ENCODE results near the gene GYPC.
"Not testable (repeated sequence)": the region's sequence is repeated elsewhere in the genome, so short reads cannot be mapped to it uniquely, and the experiment has no call there.

GYPC gene

GRCh38 chr2:126678269-126679065 lies 22.5 kb downstream of the GYPC start:
- no peaks in the 10 kb centered on the region for H3K36me3 ChIP-seq (ENCODE audit: control insufficient read depth, insufficient read depth, low read length)
- H3K4me3 ChIP-seq (ENCODE audit: low read length): no peak overlapping the region
- H3K27me3 ChIP-seq (ENCODE audit: control insufficient read depth, insufficient read depth, low read length): no peaks in the 10 kb centered on the region
- no peak overlapping the region for H3K27ac ChIP-seq (ENCODE audit: low read depth, low read length)
- H3K4me1 ChIP-seq (ENCODE audit: control insufficient read depth, insufficient read depth, low read length): no peaks in the 10 kb centered on the region
- H3K9ac ChIP-seq (ENCODE audit: low read length): no peak overlapping the region

GRCh38 chr2:126679094-126679713 lies 23.2 kb downstream of the GYPC start:
- Histone ChIP-seq H3K27ac (ENCODE audit: low read depth, low read length) (no peak overlapping the region), H3K36me3 (ENCODE audit: control insufficient read depth, insufficient read depth, low read length) (no peaks in the 10 kb centered on the region), H3K4me1 (ENCODE audit: control insufficient read depth, insufficient read depth, low read length) (no peaks in the 10 kb centered on the region), H3K27me3 (ENCODE audit: control insufficient read depth, insufficient read depth, low read length) (no peaks in the 10 kb centered on the region), H3K4me3 (ENCODE audit: low read length) (no peak overlapping the region), H3K9ac (ENCODE audit: low read length) (no peak overlapping the region)

- no peaks in the 10 kb centered on the region for H3K4me1 ChIP-seq (ENCODE audit: control insufficient read depth, insufficient read depth, low read length)
- no peaks in the 10 kb centered on the region for H3K27me3 ChIP-seq (ENCODE audit: control insufficient read depth, insufficient read depth, low read length)
- no peak overlapping the region for H3K4me3 ChIP-seq (ENCODE audit: low read length)
- no peak overlapping the region for H3K9ac ChIP-seq (ENCODE audit: low read length)
- no peak overlapping the region for H3K27ac ChIP-seq (ENCODE audit: low read depth, low read length)
- no peaks in the 10 kb centered on the region for H3K36me3 ChIP-seq (ENCODE audit: control insufficient read depth, insufficient read depth, low read length)
Measured at GRCh38 chr2:126681505-126681904, 25.5 kb downstream of the GYPC start.

- Histone ChIP-seq H3K27ac (ENCODE audit: low read depth, low read length) (no peak overlapping the region), H3K9ac (ENCODE audit: low read length) (no peak overlapping the region), H3K4me3 (ENCODE audit: low read length) (no peak overlapping the region), H3K4me1 (ENCODE audit: control insufficient read depth, insufficient read depth, low read length) (no peaks in the 10 kb centered on the region), H3K27me3 (ENCODE audit: control insufficient read depth, insufficient read depth, low read length) (no peaks in the 10 kb centered on the region), H3K36me3 (ENCODE audit: control insufficient read depth, insufficient read depth, low read length) (peaks cover 2% of the 10 kb centered on the region)
Measured at GRCh38 chr2:126685629-126686028, 29.7 kb downstream of the GYPC start.

GRCh38 chr2:126686286-126686685 lies 30.3 kb downstream of the GYPC start:
- Histone ChIP-seq H3K9ac (ENCODE audit: low read length) (no peak overlapping the region), H3K27ac (ENCODE audit: low read depth, low read length) (no peak overlapping the region), H3K4me1 (ENCODE audit: control insufficient read depth, insufficient read depth, low read length) (no peaks in the 10 kb centered on the region), H3K4me3 (ENCODE audit: low read length) (no peak overlapping the region), H3K27me3 (ENCODE audit: control insufficient read depth, insufficient read depth, low read length) (no peaks in the 10 kb centered on the region), H3K36me3 (ENCODE audit: control insufficient read depth, insufficient read depth, low read length) (peaks cover 2% of the 10 kb centered on the region)

- Histone ChIP-seq H3K27me3 (ENCODE audit: control insufficient read depth, insufficient read depth, low read length) (no peaks in the 10 kb centered on the region), H3K36me3 (ENCODE audit: control insufficient read depth, insufficient read depth, low read length) (peaks cover 2% of the 10 kb centered on the region), H3K4me3 (ENCODE audit: low read length) (no peak overlapping the region), H3K4me1 (ENCODE audit: control insufficient read depth, insufficient read depth, low read length) (no peaks in the 10 kb centered on the region), H3K9ac (ENCODE audit: low read length) (no peak overlapping the region), H3K27ac (ENCODE audit: low read depth, low read length) (no peak overlapping the region)
Measured at GRCh38 chr2:126686841-126687485, 31.0 kb downstream of the GYPC start.

- H3K4me3 ChIP-seq (ENCODE audit: low read length): no peak overlapping the region
- no peaks in the 10 kb centered on the region for H3K4me1 ChIP-seq (ENCODE audit: control insufficient read depth, insufficient read depth, low read length)
- H3K36me3 ChIP-seq (ENCODE audit: control insufficient read depth, insufficient read depth, low read length): peaks cover 2% of the 10 kb centered on the region
- H3K27ac ChIP-seq (ENCODE audit: low read depth, low read length): no peak overlapping the region
- H3K27me3 ChIP-seq (ENCODE audit: control insufficient read depth, insufficient read depth, low read length): no peaks in the 10 kb centered on the region
- H3K9ac ChIP-seq (ENCODE audit: low read length): no peak overlapping the region
Measured at GRCh38 chr2:126687503-126687902, 31.5 kb downstream of the GYPC start.

GRCh38 chr2:126688594-126688993 lies 32.6 kb downstream of the GYPC start:
- not testable (repeated sequence) for H3K27ac ChIP-seq (ENCODE audit: low read depth, low read length); H3K36me3 ChIP-seq (ENCODE audit: control insufficient read depth, insufficient read depth, low read length); H3K4me3 ChIP-seq (ENCODE audit: low read length); H3K4me1 ChIP-seq (ENCODE audit: control insufficient read depth, insufficient read depth, low read length); H3K9ac ChIP-seq (ENCODE audit: low read length); H3K27me3 ChIP-seq (ENCODE audit: control insufficient read depth, insufficient read depth, low read length)

GRCh38 chr2:126692241-126692640 lies 36.3 kb downstream of the GYPC start:
- H3K27me3 ChIP-seq (ENCODE audit: control insufficient read depth, insufficient read depth, low read length); H3K4me1 ChIP-seq (ENCODE audit: control insufficient read depth, insufficient read depth, low read length); H3K4me3 ChIP-seq (ENCODE audit: low read length); H3K27ac ChIP-seq (ENCODE audit: low read depth, low read length); H3K9ac ChIP-seq (ENCODE audit: low read length): not testable (repeated sequence)
- peaks cover 11% of the 10 kb centered on the region for H3K36me3 ChIP-seq (ENCODE audit: control insufficient read depth, insufficient read depth, low read length)

- H3K9ac ChIP-seq (ENCODE audit: low read length); H3K27me3 ChIP-seq (ENCODE audit: control insufficient read depth, insufficient read depth, low read length); H3K4me1 ChIP-seq (ENCODE audit: control insufficient read depth, insufficient read depth, low read length); H3K27ac ChIP-seq (ENCODE audit: low read depth, low read length); H3K4me3 ChIP-seq (ENCODE audit: low read length): not testable (repeated sequence)
- H3K36me3 ChIP-seq (ENCODE audit: control insufficient read depth, insufficient read depth, low read length): peaks cover 12% of the 10 kb centered on the region
Measured at GRCh38 chr2:126692934-126693592, 37.1 kb downstream of the GYPC start.

- no peaks in the 10 kb centered on the region for H3K27me3 ChIP-seq (ENCODE audit: control insufficient read depth, insufficient read depth, low read length)
- H3K9ac ChIP-seq (ENCODE audit: low read length): no peak overlapping the region
- H3K4me1 ChIP-seq (ENCODE audit: control insufficient read depth, insufficient read depth, low read length): no peaks in the 10 kb centered on the region
- H3K36me3 ChIP-seq (ENCODE audit: control insufficient read depth, insufficient read depth, low read length): peaks cover 11% of the 10 kb centered on the region
- H3K27ac ChIP-seq (ENCODE audit: low read depth, low read length): no peak overlapping the region
- no peak overlapping the region for H3K4me3 ChIP-seq (ENCODE audit: low read length)
Measured at GRCh38 chr2:126696644-126697520, 40.9 kb downstream of the GYPC start.

GRCh38 chr2:126698376-126698775 lies 42.4 kb downstream of the GYPC start:
- H3K9ac ChIP-seq (ENCODE audit: low read length): no peak overlapping the region
- no peaks in the 10 kb centered on the region for H3K27me3 ChIP-seq (ENCODE audit: control insufficient read depth, insufficient read depth, low read length)
- H3K4me1 ChIP-seq (ENCODE audit: control insufficient read depth, insufficient read depth, low read length): no peaks in the 10 kb centered on the region
- H3K4me3 ChIP-seq (ENCODE audit: low read length): no peak overlapping the region
- H3K27ac ChIP-seq (ENCODE audit: low read depth, low read length): no peak overlapping the region
- H3K36me3 ChIP-seq (ENCODE audit: control insufficient read depth, insufficient read depth, low read length): peaks cover 11% of the 10 kb centered on the region

Measured in rectal smooth muscle tissue (tissue), 1 donor.